ENCODE results near the gene MTCH2. TPM values are rescaled to one million over a fixed set of nuclear protein-coding genes. Genes with fewer than 3 reads are reported as not detected.
A peak's percentile ranks its signal among the peaks of the same experiment; 100 is the strongest.
"Not testable (repeated sequence)": the region's sequence is repeated elsewhere in the genome, so short reads cannot be mapped to it uniquely, and the experiment has no call there.

The MTCH2 gene
- 95.4 TPM for total RNA-seq

DNA sequence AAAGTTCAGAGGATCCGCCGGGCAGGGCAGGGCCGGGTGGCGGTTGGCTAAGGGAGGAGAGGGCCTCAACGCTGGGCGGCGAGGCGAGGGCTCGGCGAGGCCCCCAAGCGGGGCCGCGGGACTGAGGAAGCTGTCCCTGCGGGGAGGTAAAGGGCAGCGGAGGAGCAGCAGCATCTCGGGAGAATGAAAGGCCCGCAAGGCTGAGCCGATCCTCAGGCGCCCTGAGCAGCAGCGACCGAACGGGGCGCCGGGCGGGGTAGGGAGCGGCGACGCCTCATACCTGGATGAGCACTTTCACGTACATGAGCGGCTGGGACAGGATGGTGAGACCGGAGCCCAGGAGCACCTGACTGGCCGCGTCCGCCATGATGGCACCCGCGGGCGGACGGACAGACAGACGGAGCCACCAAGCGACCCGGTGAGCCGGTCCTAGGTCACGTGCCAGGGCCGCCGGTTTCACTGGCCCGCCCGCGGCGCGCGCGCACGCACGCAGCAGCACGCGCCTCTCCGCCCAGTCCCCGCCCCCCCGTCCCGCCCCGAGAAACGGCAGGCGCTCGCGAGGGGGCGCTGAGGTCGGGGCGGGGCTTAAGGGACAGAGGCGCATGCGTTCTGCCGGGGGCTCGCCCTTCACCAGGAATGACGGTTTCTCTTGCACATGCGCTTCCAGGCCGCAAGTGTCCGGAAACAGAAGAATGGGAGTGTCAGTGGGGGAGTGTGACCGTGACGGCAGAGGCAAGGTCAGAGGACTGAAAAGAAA is at the start of gene MTCH2:
Gene MTCH2, minus strand, starts transcription at position 461 of the 757 bp plus-strand sequence. Its CDS starts 94 bp downstream, at position 367.
- DNase-seq (ENCODE audit: low spot score in 2 of 2) = peak; percentile 90 to 93
- no peak for FAIRE-seq

DNA sequence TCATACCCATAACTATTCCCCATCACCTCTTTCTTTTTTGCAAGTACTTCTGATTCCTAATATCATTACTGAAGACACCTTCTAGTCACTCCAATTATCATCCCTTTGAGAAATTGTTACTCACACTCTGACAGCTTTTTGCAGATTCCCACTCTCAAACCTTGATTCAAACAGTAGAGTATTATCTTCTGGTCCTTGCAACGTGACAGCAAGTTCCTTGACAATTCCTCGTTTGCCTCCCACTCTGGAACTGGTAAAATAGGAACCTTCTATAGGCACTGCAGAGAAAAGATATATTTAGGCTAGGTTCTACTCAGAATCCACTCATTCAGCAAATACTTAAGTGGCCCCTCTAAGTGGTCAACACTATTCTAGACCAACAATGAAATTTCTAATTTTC is 49.6 kb upstream of the MTCH2 start:
- FAIRE-seq (no peak), DNase-seq (ENCODE audit: low spot score in 2 of 2) (no peak)

DNA sequence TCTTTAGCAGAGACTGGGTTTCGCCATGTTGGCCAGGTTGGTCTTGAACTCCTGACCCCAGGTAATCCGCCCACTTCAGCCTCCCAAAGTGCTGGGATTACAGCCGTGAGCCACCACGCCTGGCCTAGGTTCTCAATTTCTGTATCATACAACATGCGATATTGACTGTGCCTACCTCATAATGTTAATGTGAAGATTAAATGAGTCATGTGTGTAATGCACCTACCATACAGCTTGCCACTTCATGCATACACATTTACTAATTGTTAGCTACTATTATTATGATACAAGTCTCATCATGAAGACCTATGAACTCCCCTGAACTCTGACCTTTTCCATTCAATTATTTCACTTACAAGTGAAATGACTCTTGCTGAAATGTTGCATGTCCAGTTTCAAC is 47.1 kb upstream of the MTCH2 start:
- FAIRE-seq = no peak
- DNase-seq (ENCODE audit: low spot score in 2 of 2) = no peak

DNA sequence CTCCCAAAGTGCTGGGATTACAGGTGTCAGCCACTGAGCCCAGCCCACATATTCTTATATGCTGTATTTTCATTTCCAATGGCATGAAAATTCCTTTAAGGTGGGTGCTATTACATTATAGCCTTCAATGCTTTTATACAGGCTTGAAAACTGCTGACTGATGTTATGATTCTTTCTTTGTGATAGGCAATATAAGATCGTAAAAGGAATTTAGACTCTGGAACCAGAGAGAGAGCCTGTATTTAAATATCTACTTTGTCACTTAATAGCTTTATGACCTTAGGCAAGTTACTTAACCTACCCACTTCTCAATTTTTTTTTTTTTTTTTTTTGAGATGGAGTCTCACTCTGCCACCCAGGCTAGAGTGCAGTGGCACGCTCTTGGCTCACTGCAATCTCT is 46.6 kb upstream of the MTCH2 start:
- FAIRE-seq = no peak
- DNase-seq (ENCODE audit: low spot score in 2 of 2) = no peak

DNA sequence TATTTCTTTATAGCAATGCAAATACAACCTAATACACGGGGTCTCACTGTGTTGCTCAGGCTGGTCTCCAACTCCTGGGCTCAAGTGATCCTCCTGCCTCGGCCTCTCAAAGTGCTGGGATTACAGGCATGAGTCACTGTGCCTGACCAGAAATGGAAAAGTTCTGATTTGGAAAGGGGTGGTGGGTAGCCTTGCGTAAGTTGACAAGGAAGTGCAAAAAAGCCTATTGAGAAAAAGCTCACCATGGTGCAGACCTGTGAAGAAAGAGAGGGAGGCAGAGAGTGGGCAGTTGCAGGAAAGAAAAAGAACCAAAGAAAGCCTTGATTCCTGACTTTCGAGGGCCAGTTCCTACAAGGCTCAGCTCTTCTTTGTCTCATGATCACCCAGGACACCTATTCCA is 45.8 kb upstream of the MTCH2 start:
- DNase-seq (ENCODE audit: low spot score in 2 of 2) = no peak
- no peak for FAIRE-seq

DNA sequence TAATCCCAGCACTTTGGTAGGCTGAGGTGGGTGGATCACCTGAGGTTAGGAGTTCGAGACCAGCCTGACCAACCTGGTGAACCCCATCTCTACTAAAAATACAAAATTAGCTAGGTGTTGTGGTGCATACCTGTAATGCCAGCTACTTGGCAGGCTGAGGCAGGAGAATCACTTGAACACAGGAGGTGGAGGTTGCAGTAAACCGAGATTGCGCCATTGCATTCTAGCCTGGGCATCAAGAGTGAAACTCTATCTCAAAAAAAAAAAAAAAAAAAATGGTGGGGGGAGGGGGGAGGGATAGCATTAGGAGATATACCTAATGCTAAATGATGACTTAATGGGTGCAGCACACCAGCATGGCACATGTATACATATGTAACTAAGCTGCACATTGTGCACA is 44.3 kb upstream of the MTCH2 start:
- FAIRE-seq; DNase-seq (ENCODE audit: low spot score in 2 of 2): not testable (repeated sequence)

DNA sequence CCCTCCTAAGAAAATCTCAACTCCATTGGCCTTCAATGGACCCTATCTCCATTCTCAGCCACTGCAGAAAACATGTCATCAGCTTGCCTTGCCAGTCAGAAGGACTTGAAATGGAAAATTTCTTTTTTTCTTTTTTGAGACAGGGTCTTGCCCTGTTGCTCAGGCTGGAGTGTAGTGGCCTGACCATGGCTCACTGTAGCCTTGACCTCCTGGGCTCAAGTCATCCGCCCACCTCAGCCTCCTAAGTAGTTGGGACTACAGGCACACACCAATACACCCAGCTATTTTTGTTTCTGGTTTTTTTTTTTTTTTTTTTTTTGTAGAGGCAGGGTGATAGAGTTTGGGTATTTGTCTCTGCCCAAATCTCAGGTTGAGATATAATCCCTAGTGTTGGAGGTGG is 43.8 kb upstream of the MTCH2 start:
- DNase-seq (ENCODE audit: low spot score in 2 of 2) = no peak
- no peak for FAIRE-seq

DNA sequence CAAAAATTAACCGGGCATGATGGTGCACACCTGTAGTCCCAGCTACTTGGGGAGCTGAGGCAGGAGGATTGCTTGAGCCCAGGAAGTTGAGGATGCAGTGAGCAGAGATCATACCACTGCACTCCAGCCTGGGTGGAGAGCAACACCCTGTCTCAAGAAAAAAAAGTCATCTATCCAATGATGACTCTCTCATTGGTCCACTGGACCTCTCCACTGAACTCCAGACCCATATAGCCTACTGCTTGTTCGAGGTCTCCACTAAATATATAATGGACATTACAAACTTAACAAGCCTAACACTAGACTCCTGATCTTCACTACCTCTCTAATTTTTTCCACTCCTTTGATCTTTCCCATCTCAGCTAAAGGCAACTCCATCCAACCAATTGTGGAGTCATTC is 33.5 kb upstream of the MTCH2 start:
- DNase-seq (ENCODE audit: low spot score in 2 of 2) = no peak
- no peak for FAIRE-seq

DNA sequence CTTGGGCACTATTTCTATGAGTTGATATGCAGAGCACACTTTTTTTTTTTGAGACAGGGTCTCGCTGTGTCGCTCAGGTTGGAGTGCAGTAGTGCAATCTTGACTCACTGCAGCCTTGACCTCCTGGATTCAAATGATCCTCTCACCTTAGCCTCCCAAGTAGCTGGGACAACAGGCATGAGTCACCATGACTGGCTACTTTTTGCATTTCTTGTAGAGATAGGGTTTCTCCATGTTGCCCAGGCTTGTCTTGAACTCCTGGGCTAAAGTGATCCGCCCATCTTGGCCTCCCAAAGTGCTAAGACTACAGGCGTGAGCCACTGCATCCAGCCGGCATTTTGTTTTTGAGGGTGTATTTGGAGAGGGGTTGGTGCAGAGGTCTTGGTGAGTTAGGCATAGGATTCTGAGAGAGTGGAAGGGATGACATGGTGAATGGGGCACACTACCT is 29.9 kb upstream of the MTCH2 start:
- FAIRE-seq (no peak), DNase-seq (ENCODE audit: low spot score in 2 of 2) (no peak)

DNA sequence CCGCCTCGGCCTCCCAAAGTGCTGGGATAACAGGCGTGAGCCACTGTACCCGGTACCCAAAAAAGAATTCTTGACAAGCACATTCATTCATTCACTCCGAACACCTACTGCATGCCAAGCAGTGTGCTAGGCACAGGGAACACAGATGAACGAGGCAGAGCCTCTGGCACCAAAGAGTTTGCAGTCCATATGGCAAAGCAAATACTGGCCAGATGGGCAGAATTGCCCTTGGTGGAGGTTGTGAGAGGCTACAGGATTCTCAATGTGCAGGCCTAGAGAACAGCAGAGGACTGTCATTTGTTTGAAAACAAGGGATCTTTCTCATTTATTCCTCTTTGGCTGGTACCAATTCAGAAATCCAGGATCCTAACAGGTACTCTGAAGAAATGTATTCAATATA is 27.5 kb upstream of the MTCH2 start:
- FAIRE-seq = no peak
- DNase-seq (ENCODE audit: low spot score in 2 of 2) = no peak

DNA sequence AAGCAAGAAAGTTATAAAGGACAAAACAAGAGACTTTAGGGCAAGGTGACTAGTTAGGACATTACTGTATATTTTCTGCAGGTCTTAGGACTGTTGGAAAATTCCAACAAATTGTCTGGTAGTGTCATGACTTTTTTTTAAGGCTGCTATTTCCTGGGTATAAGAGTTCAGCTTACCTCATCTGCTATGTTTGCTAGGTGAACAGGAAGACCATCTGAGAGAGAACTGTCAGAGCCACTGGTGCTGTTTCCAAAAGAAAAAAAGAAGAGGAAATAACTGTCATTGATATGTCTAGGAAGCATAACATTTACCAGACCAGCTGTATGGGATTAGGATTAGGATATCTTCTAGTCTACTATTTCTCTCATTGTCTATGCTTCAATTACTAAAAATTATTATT is 26.3 kb upstream of the MTCH2 start:
- no peak for FAIRE-seq
- DNase-seq (ENCODE audit: low spot score in 2 of 2) = no peak

DNA sequence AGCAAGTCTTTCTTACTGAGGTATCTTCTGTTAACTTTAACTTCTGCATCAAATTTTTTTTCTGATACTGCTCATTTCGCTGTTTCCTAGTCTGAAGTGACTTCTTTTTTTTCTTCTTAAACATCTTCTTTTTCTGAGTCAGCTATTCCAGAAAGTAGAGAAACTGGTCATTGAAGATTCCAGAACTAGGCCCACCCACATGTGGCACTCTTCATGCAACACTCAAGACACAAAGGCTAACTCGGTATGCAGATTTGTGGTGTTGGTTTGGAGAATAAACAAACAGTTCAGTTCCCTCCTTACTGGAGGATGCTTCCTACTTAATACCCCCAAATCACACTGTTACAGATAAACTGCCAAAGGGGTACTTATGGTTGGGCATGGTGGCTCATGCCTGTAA is 25.2 kb upstream of the MTCH2 start:
- FAIRE-seq (no peak), DNase-seq (ENCODE audit: low spot score in 2 of 2) (no peak)

DNA sequence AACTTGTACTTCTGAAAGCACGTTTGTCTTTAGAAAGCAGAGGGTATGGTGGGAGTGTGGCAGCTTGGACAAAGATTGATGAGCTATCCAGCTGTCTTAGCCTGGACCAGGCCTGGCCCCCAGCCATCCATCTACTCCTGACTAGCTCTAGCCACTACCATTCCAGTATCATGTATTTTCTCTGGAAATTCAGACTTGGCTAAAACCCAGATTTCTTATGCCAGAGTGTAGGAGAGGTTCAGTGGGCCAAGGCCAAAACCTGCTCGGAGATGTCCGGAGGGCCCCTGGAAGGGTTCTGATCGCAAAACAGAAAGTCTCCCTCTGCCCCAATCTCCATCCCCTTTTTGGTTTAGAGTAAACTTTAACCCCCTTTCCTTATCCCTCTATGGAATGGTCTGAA is 24.8 kb upstream of the MTCH2 start:
- no peak for DNase-seq (ENCODE audit: low spot score in 2 of 2)
- FAIRE-seq = no peak

DNA sequence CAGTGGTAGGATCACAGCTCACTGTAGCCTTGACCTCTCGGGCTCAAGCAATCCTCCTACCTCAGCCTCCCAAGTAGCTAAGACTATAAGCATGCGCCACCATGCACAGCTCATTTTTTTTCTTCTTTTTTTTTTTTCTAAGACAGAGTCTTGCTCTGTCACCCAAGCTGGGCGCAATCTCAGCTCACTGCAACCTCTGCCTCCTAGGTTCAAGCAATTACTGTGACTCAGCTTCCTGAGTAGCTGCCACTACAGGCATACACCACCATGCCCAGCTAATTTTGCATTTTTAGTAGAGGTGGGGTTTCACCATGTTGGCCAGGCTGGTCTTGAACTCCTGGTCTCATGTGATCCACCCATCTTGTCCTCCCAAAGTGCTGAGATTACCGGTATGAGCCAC is 22.6 kb upstream of the MTCH2 start:
- DNase-seq (ENCODE audit: low spot score in 2 of 2); FAIRE-seq: not testable (repeated sequence)

DNA sequence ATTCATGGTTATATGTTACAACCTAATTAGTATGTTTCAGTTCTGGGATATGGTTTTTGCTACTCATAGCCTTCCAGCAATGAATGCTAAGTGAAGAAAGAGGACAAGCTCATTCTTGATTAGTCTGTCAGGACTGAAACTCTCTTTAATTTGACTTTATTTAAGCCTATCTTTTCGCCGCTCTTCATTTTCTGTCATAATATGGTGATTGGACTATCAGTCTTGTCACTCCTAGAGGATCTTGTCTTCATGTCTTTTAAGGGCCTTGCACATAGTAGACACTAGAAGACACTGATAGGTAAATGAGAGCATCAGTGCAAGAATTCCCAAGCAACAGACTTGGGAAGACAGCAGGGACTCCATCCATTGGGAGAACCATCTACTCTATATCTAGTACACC is 18.9 kb upstream of the MTCH2 start:
- no peak for FAIRE-seq
- DNase-seq (ENCODE audit: low spot score in 2 of 2) = no peak

DNA sequence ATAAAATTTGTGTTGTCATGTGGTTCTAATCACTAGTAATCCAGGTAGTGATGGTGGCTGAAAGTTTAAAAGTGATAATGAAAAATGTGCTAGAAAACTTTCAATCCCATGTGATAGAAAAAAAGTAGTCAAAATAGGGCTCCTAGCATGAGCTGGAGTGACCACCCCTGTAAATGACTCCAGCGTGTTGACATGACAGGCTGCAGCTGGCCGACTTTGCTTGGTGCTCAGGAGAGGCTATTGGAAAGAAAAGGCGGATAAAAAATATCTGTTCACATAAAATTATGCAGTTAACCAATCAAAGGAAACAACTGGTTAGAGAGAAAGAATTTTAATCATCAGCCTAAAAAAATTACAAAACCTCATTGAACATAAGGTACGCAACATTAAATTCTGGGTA is 16.9 kb upstream of the MTCH2 start:
- DNase-seq (ENCODE audit: low spot score in 2 of 2) (no peak), FAIRE-seq (no peak)

DNA sequence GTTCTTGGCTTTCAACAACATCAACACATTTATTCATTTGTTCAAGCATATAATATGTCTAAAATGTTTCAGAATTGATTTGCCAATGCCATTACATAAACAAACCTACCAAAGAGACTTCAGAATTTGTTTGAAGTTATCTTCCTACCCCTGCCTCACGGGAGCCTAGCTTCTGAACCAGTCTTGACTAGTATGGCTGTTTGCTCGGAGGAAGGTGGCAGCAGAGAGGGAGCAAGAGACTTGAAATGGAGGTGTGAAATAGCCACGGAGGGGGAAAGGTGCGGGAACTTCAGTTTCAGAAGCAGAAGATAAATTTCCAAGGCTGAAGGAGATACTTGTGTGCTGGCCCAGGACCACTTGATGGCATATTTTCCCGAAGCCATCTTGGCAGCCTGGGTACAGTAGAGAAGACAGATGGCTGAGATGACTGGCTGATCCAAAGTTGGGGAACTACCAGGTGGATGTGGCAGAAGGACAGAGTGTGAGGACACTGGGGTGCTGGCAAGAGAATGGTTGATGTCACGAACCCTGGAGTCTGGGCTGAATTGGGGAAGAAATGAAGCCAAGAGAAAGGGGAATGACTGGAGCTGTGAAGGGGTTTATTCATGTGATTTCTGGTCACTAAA is 14.0 kb upstream of the MTCH2 start:
- no peak for DNase-seq (ENCODE audit: low spot score in 2 of 2)
- FAIRE-seq = no peak

DNA sequence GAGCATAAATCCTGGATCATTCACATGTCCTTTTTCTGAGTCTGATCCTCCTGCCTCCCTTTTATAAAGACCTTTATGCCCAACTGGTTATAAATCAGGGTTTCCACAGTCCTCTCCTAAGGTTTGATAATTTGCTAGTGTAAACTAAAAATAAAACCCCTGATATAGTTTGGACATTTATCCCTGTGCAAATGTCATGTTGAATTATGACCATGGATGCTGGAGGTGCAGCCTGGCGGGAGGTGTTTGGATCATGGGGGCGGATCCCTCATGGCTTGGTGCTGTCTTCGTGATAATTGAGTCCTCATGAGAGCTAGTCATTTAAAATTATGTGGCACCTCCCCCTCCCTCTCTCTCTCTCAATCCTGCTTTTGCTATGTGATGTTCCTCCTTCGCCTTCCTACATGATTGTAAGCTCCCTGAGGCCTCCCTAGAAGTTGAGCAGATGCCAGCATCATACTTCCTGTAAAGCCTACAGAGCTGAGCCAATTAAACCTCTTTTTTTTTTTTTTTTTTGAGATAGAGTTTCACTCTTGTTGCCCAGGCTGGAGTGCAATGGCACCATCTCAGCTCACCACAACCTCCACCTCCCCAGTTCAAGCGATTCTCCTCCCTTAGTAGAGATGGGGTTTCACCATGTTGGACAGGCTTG is 9.6 kb upstream of the MTCH2 start:
- DNase-seq (ENCODE audit: low spot score in 2 of 2) = no peak
- no peak for FAIRE-seq

DNA sequence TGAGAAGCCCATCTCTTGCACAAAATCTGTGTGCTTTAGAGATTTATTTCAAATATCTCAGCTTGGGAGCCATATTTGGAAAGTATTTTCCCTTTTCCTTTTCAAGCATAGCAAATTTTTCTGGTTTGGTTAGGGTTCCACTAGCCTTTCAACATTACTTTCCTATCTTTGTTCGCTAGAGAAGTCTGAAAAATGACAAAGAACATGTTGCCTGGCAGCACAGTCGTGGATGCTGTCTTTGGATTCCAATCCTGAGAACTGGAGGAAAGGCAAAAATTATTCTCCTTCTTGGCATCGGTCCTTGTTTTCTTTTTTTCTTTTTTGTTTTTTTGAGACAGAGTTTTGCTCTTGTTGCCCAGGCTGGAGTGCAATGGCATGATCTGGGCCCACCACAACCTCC is 6.9 kb upstream of the MTCH2 start:
- no peak for DNase-seq (ENCODE audit: low spot score in 2 of 2)

DNA sequence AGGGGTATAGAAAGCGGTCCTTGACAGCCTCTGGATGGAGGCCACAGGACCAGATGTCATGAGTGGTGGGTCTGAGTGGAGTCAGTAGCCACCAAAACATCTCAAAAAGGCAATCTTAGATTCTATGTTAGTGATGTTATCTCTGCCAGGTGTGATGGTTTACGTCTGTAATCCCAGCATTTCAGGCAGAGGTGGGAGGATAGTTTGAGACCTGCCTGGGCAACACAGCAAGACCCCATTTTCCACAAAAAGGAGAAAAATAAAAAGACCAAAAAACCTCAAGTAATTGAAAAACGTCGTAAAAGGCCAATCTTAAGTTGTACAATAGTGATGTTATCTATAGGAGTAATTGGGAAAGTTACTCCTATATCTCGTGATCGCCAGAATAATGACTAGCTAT is 3.7 kb upstream of the MTCH2 start:
- DNase-seq (ENCODE audit: low spot score in 2 of 2) (no peak), FAIRE-seq (no peak)

More for the DNA sequence above, 6.9 kb upstream of the MTCH2 start:
- no peak for FAIRE-seq

DNA sequence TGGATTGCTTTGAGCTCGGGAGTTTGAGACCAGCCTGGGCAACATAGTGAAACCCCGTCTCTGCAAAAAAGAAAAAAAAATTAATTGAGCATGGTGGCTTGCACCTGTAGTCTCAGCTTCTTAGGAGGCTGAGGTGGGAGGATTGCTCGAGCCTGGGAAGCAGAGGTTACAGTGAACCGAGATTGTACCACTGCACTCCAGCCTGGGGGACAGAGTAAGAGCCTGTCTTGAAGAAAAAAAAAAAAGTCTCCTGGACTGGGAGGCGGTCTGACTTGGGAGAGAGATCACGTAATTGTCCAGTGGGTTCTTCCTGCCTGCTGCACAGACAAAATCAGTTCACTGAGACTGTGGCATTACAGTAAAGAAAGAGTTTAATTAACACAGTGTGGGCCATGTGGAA is 3.1 kb upstream of the MTCH2 start:
- FAIRE-seq = no peak
- no peak for DNase-seq (ENCODE audit: low spot score in 2 of 2)

DNA sequence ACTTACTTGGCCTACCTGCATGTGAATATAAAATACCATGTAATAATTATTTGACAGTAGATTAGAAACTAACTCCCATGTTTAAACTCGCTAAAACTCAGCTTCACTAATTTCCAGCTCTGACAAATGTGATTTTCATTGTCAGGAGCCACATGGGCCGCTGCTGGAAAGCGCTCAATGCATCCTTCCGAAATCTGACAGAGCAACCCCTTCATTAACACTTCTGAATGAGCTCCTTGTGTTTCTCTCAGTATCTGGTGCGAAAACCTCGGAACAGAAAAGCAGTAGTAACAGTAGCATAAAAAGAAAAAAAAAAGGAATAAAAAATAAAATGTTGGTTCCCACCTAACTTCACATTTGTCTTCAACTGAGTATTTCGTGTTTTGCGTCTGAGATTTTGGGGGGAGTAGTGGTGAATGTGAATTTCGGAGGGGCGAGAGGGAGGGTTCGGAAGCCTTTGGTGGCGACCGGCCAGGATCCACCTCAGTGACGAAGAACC is 710 bp downstream of the MTCH2 start:
- FAIRE-seq = no peak
- DNase-seq (ENCODE audit: low spot score in 2 of 2) = peak; percentile 24 to 37

Data from frontal cortex (tissue), 4 donors.